Keratinocyte (primary cell): ENCODE measurements around the gene SUZ12. TPM values are rescaled to one million over a fixed set of nuclear protein-coding genes. Genes with fewer than 3 reads are reported as not detected.
A peak's percentile ranks its signal among the peaks of the same experiment; 100 is the strongest.
"Not testable (repeated sequence)": the region's sequence is repeated elsewhere in the genome, so short reads cannot be mapped to it uniquely, and the experiment has no call there.

Source experiments
- DNase-seq: peaks from one replicate; pipeline ENCODE4 v3.0.0-alpha.2; 2011; ENCODE audit warnings: low read depth, missing footprints, low spot score
- FAIRE-seq: peaks from 2 replicates; lab custom pipeline; 2011; peaks lifted over from hg19 to GRCh38; lab: Jason Lieb, UNC
- H2AFZ ChIP-seq: 2 replicates; pipeline ENCODE4 v1.6.0; 2012; ENCODE audit warnings: low read length, control low read depth, inconsistent platforms; ENCODE audit not compliant: control insufficient read depth
- H3K27ac ChIP-seq: 2 replicates; pipeline ENCODE4 v1.5.1; 2011; ENCODE audit warnings: low read length; ENCODE audit not compliant: control insufficient read depth, insufficient read depth
- H3K27me3 ChIP-seq: 3 replicates; pipeline ENCODE4 v1.6.0; 2011; ENCODE audit warnings: low read length; ENCODE audit not compliant: control insufficient read depth, insufficient read depth; ENCODE audit errors: extremely low read depth
- H3K36me3 ChIP-seq, 2 experiments: 2 replicates in 1 of 2; 3 replicates in 1 of 2; pipeline ENCODE4 v1.5.1; 2011; ENCODE audit warnings: low read length in 2 of 2, mild to moderate bottlenecking in 1 of 2; ENCODE audit not compliant: control insufficient read depth in 2 of 2, insufficient read depth in 2 of 2; ENCODE audit errors: extremely low read depth in 1 of 2
- H3K4me1 ChIP-seq: 3 replicates; pipeline ENCODE4 v1.5.1; 2011; ENCODE audit warnings: low read length; ENCODE audit not compliant: control insufficient read depth, insufficient read depth; ENCODE audit errors: extremely low read depth
- H3K4me2 ChIP-seq: 3 replicates; pipeline ENCODE4 v1.6.0; 2011; ENCODE audit warnings: low read depth, low read length; ENCODE audit not compliant: control insufficient read depth, insufficient read depth; ENCODE audit errors: extremely low read depth
- H3K4me3 ChIP-seq, 3 experiments: fragments of 200-600 bp in 1 of 3; sonication (generic) in 1 of 3; 2 replicates in 2 of 3; 3 replicates in 1 of 3; pipeline ENCODE4 v1.5.1; 2011 to 2016; ENCODE audit warnings: low read length in 3 of 3, mild to moderate bottlenecking in 3 of 3, control low read depth in 2 of 3, inconsistent platforms in 1 of 3, low read depth in 1 of 3, mixed read lengths in 1 of 3, mixed run types in 1 of 3, moderate library complexity in 1 of 3; ENCODE audit not compliant: control insufficient read depth in 2 of 3, insufficient read depth in 2 of 3; ENCODE audit errors: extremely low read depth in 1 of 3
- H3K79me2 ChIP-seq: 2 replicates; pipeline ENCODE4 v1.6.0; 2012; ENCODE audit warnings: low read length; ENCODE audit not compliant: control insufficient read depth, insufficient read depth
- H3K9ac ChIP-seq: 3 replicates; pipeline ENCODE4 v1.6.0; 2011; ENCODE audit warnings: low read length; ENCODE audit not compliant: control insufficient read depth, insufficient read depth; ENCODE audit errors: extremely low read depth
- H3K9me1 ChIP-seq: 3 replicates; pipeline ENCODE4 v1.6.0; 2011; ENCODE audit warnings: low read length; ENCODE audit not compliant: control insufficient read depth, insufficient read depth; ENCODE audit errors: extremely low read depth
- H3K9me3 ChIP-seq: 2 replicates; pipeline ENCODE4 v1.5.1; 2012; ENCODE audit warnings: low read depth, low read length; ENCODE audit not compliant: control insufficient read depth
- H4K20me1 ChIP-seq: 3 replicates; pipeline ENCODE4 v1.6.0; 2011; ENCODE audit warnings: low read length; ENCODE audit not compliant: control insufficient read depth, insufficient read depth; ENCODE audit errors: extremely low read depth
- CTCF ChIP-seq, 3 experiments: IDR thresholded peaks in 1 of 3; conservative IDR thresholded peaks in 1 of 3; optimal IDR thresholded peaks in 1 of 3; 2 replicates in 2 of 3; 3 replicates in 1 of 3; pipeline versions ENCODE3 to v1.5.1; 2011; ENCODE audit warnings: low read length in 3 of 3, mild to moderate bottlenecking in 3 of 3, moderate library complexity in 2 of 3, control low read depth in 1 of 3, inconsistent platforms in 1 of 3; ENCODE audit not compliant: insufficient read depth in 2 of 3; ENCODE audit errors: extremely low read depth in 1 of 3
- EZH2 ChIP-seq: IDR thresholded peaks from one replicate; pipeline ENCODE4 v1.6.1; 2012; ENCODE audit warnings: inconsistent platforms, mild to moderate bottlenecking, low read length, moderate library complexity
- dilution Hi-C: fragments of 300-500 bp; cut with MboI; formaldehyde crosslinking; loops from one replicate; pipeline ENCODE4 v1.7.0; 2020; ENCODE audit warnings: low sequenced_read_pairs; ENCODE audit not compliant: extremely low pct_ligation_motif_present
- polyA plus RNA-seq, 5 experiments: library from polyadenylated mRNA; depleted of rRNA in 3 of 5; stranded (reverse) in 3 of 5; stranded (forward) in 1 of 5; unstranded in 1 of 5; fragments of >200 nt; gene quantifications; 1 replicate in 1 of 5; 2 replicates in 3 of 5; 3 replicates in 1 of 5; pipeline versions ENCODE4 v1.2.1 to v1.2.3, GENCODE V29; 2011 to 2012; ENCODE audit warnings: missing spikeins in 2 of 5, low read depth in 1 of 5, low replicate concordance in 1 of 5

The SUZ12 gene
- polyA plus RNA-seq, 1 donor (not counting 4 experiments of a cell fraction or from before 2014, with no cell fraction given): 20.8 TPM

GRCh38 chr17:31991821-31992220 lies 55.0 kb downstream of the SUZ12 start:
- H3K27ac ChIP-seq, dilution Hi-C loops, H3K79me2 ChIP-seq, H3K4me3 ChIP-seq, FAIRE-seq, H3K9me3 ChIP-seq, H3K4me1 ChIP-seq, H4K20me1 ChIP-seq, H3K27me3 ChIP-seq, H2AFZ ChIP-seq, H3K4me2 ChIP-seq, H3K9ac ChIP-seq, H3K9me1 ChIP-seq, DNase-seq: not testable (repeated sequence)
- peaks cover 9 to 23% of the 10 kb centered on the region in 2 experiments for H3K36me3 ChIP-seq

- Histone ChIP-seq H3K4me1 (no peaks in the 10 kb centered on the region), H3K79me2 (no peaks in the 10 kb centered on the region), H2AFZ (no peak overlapping the region), H3K4me2 (no peak overlapping the region), H3K27ac (no peak overlapping the region), H3K4me3 (no peak overlapping the region), H3K9me1 (no peaks in the 10 kb centered on the region), H3K9me3 (no peaks in the 10 kb centered on the region), H3K36me3 (peaks cover 6 to 12% of the 10 kb centered on the region in 2 experiments), H4K20me1 (no peaks in the 10 kb centered on the region), H3K27me3 (no peaks in the 10 kb centered on the region), H3K9ac (no peak overlapping the region)
- FAIRE-seq: no peak
- TF ChIP-seq EZH2: no peak
- TF ChIP-seq CTCF (optimal IDR thresholded peaks at IDR 0.05 in 1 of 3, IDR thresholded peaks at IDR 0.05 in 1 of 3, conservative IDR thresholded peaks at IDR 0.05 in 1 of 3; ENCODE audit: extremely low read depth in 1 of 3, insufficient read depth in 2 of 3, low read length in 3 of 3): no peak
- dilution Hi-C loops: no loop called here
- no peak for DNase-seq
These were observed 60.2 kb downstream of the SUZ12 start for GRCh38 chr17:31997005-31997404.

GRCh38 chr17:32006957-32007462 lies 70.2 kb downstream of the SUZ12 start, which contains the start of gene LRRC37B:
Gene LRRC37B (plus strand): TSS chr17:32007383. CDS start chr17:32021393, 14,010 bp downstream.
- Histone ChIP-seq H3K9me3 (no peaks in the 10 kb centered on the region), H4K20me1 (no peaks in the 10 kb centered on the region), H3K36me3 (no peaks in the 10 kb centered on the region), H2AFZ (peak within 1 kb of the TSS; percentile 92), H3K9ac (peak within 1 kb of the TSS; percentile 81), H3K9me1 (no peaks in the 10 kb centered on the region), H3K27ac (peak within 1 kb of the TSS; percentile 55), H3K27me3 (no peaks in the 10 kb centered on the region), H3K79me2 (peaks cover 12% of the 10 kb centered on the region), H3K4me2 (peak within 1 kb of the TSS; percentile 80), H3K4me1 (no peaks in the 10 kb centered on the region), H3K4me3 (peak within 1 kb of the TSS; percentile 71 to 90 (median 79))
- no peak for FAIRE-seq
- DNase-seq: no peak
- dilution Hi-C loops: no loop called here
- peak; percentile 61 to 88 (median 87) for TF ChIP-seq CTCF (optimal IDR thresholded peaks at IDR 0.05 in 1 of 3, IDR thresholded peaks at IDR 0.05 in 1 of 3, conservative IDR thresholded peaks at IDR 0.05 in 1 of 3; ENCODE audit: extremely low read depth in 1 of 3, insufficient read depth in 2 of 3, low read length in 3 of 3)
- TF ChIP-seq EZH2: no peak
